PFSK-1 (cell line): ENCODE results near the gene CNTNAP5.

Source experiments
- FOXP2 ChIP-seq: optimal IDR thresholded peaks from 2 replicates; pipeline ENCODE3; 2011; ENCODE audit warnings: borderline replicate concordance, control low read depth, inconsistent platforms; ENCODE audit not compliant: insufficient read depth; ENCODE audit errors: extremely low read length, extremely low read depth
- POLR2AphosphoS5 ChIP-seq: IDR thresholded peaks from 2 replicates; pipeline ENCODE4 v1.6.1; 2012; ENCODE audit warnings: low read depth, mild to moderate bottlenecking, control low read depth, low read length, moderate library complexity
- REST ChIP-seq, 2 experiments: IDR thresholded peaks; 2 replicates each; pipeline versions ENCODE4 v1.6.1 to v1.8.0; 2011 to 2012; ENCODE audit warnings: low read depth in 2 of 2, low read length in 2 of 2, control low read depth in 1 of 2, inconsistent platforms in 1 of 2, mild to moderate bottlenecking in 1 of 2, moderate library complexity in 1 of 2; ENCODE audit not compliant: insufficient read depth in 1 of 2
- SIN3A ChIP-seq: IDR thresholded peaks from 2 replicates; pipeline ENCODE4 v1.6.1; 2012; ENCODE audit warnings: mild to moderate bottlenecking, low read length, moderate library complexity, borderline replicate concordance; ENCODE audit not compliant: insufficient read depth
- TAF1 ChIP-seq: IDR thresholded peaks from 2 replicates; pipeline ENCODE4 v1.6.1; 2012; ENCODE audit warnings: low read length, control low read depth, borderline replicate concordance; ENCODE audit not compliant: insufficient read depth

CNTNAP5 gene

GRCh38 chr2:124437811-124438210 lies 412.7 kb downstream of the CNTNAP5 start:
- peak; percentile 73 to 92 for TF ChIP-seq REST (IDR thresholded peaks at IDR 0.05; ENCODE audit: insufficient read depth in 1 of 2, low read depth in 2 of 2, low read length in 2 of 2)
- TF ChIP-seq TAF1: no peak

GRCh38 chr2:124450481-124450880 lies 425.4 kb downstream of the CNTNAP5 start:
- no peak for TF ChIP-seq POLR2AphosphoS5
- no peak for TF ChIP-seq FOXP2
- no peak for TF ChIP-seq REST (IDR thresholded peaks at IDR 0.05; ENCODE audit: insufficient read depth in 1 of 2, low read depth in 2 of 2, low read length in 2 of 2)
- no peak for TF ChIP-seq SIN3A
- TF ChIP-seq TAF1: no peak

- TF ChIP-seq SIN3A (no peak), POLR2AphosphoS5 (no peak), FOXP2 (no peak), REST (IDR thresholded peaks at IDR 0.05; ENCODE audit: insufficient read depth in 1 of 2, low read depth in 2 of 2, low read length in 2 of 2) (no peak), TAF1 (no peak)
Measured at GRCh38 chr2:124476291-124476690, 451.2 kb downstream of the CNTNAP5 start.

- TF ChIP-seq REST (IDR thresholded peaks at IDR 0.05; ENCODE audit: insufficient read depth in 1 of 2, low read depth in 2 of 2, low read length in 2 of 2) (no peak), SIN3A (no peak), TAF1 (no peak), FOXP2 (no peak), POLR2AphosphoS5 (no peak)
Measured at GRCh38 chr2:124478761-124479160, 453.7 kb downstream of the CNTNAP5 start.

- no peak for TF ChIP-seq FOXP2
- no peak for TF ChIP-seq POLR2AphosphoS5
Measured at GRCh38 chr2:124480958-124481357, 455.9 kb downstream of the CNTNAP5 start.

- TF ChIP-seq SIN3A (no peak), TAF1 (no peak), POLR2AphosphoS5 (no peak), FOXP2 (no peak), REST (IDR thresholded peaks at IDR 0.05; ENCODE audit: insufficient read depth in 1 of 2, low read depth in 2 of 2, low read length in 2 of 2) (no peak)
Measured at GRCh38 chr2:124482044-124482443, 457.0 kb downstream of the CNTNAP5 start.
